ENCODE data around the gene HTATSF1. TPM values are rescaled to one million over a fixed set of nuclear protein-coding genes. Genes with fewer than 3 reads are reported as not detected.

The HTATSF1 gene
- polyA plus RNA-seq, 1 donor (not counting 4 experiments of a cell fraction or from before 2014, with no cell fraction given) = 3.1 TPM

DNA sequence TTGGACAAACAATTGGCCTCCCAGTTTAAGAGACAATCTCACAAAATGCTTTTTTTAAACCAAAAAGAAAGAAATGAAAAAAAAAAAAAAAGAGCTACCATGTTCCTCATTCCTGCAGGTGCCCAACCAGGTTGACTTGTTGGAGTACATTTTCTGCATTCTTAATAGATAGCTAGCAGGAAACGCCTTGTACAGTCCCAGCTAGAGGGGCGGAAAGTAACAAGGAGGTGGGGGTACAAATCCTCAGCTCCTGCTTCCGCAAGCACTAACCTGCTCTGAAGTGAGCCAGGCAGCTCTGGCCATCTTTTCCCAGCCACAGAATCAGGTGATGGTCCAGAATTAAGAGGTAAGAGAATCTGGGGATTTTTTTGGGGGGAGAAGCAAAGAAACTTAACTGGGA, 34.6 kb downstream of the HTATSF1 start, which contains the start of gene VGLL1:
Gene VGLL1 (plus strand): TSS at position 265 of the 400 bp plus-strand sequence. CDS start 3,806 bp downstream, outside the sequence.
- H3K9me3 ChIP-seq (ENCODE audit: control insufficient read depth, low read depth, low read length) = no peaks in the 10 kb centered on the region
- FAIRE-seq (no peak), DNase-seq (ENCODE audit: low read depth, low spot score) (no peak)
- H3K79me2 ChIP-seq (ENCODE audit: control insufficient read depth, insufficient read depth, low read length) = no peaks in the 10 kb centered on the region
- H3K27me3 ChIP-seq (ENCODE audit: control insufficient read depth, extremely low read depth, insufficient read depth, low read length) = no peaks in the 10 kb centered on the region
- H3K4me1 ChIP-seq (ENCODE audit: control insufficient read depth, extremely low read depth, insufficient read depth, low read length) = peaks cover 8% of the 10 kb centered on the region
- no peaks in the 10 kb centered on the region for H3K36me3 ChIP-seq (ENCODE audit: control insufficient read depth in 2 of 2, extremely low read depth in 1 of 2, insufficient read depth in 2 of 2, low read length in 2 of 2)
- TF ChIP-seq EZH2 (IDR thresholded peaks at IDR 0.05; ENCODE audit: low read length) = no peak
- TF ChIP-seq, protein P1, sequence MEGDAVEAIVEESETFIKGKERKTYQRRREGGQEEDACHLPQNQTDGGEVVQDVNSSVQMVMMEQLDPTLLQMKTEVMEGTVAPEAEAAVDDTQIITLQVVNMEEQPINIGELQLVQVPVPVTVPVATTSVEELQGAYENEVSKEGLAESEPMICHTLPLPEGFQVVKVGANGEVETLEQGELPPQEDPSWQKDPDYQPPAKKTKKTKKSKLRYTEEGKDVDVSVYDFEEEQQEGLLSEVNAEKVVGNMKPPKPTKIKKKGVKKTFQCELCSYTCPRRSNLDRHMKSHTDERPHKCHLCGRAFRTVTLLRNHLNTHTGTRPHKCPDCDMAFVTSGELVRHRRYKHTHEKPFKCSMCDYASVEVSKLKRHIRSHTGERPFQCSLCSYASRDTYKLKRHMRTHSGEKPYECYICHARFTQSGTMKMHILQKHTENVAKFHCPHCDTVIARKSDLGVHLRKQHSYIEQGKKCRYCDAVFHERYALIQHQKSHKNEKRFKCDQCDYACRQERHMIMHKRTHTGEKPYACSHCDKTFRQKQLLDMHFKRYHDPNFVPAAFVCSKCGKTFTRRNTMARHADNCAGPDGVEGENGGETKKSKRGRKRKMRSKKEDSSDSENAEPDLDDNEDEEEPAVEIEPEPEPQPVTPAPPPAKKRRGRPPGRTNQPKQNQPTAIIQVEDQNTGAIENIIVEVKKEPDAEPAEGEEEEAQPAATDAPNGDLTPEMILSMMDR (optimal IDR thresholded peaks at IDR 0.05 in 1 of 3, IDR thresholded peaks at IDR 0.05 in 1 of 3, conservative IDR thresholded peaks at IDR 0.05 in 1 of 3; ENCODE audit: extremely low read depth in 1 of 3, insufficient read depth in 2 of 3, low read length in 3 of 3) = no peak
- dilution Hi-C loops (cut with MboI; ENCODE audit: extremely low pct_ligation_motif_present, low sequenced_read_pairs) = no loop called here
- H3K9ac ChIP-seq (ENCODE audit: control insufficient read depth, extremely low read depth, insufficient read depth, low read length) = no peak within 1 kb of the TSS
- H3K9me1 ChIP-seq (ENCODE audit: control insufficient read depth, extremely low read depth, insufficient read depth, low read length) = no peaks in the 10 kb centered on the region
- H3K4me3 ChIP-seq (ENCODE audit: control insufficient read depth in 2 of 3, extremely low read depth in 1 of 3, insufficient read depth in 2 of 3, low read depth in 1 of 3, low read length in 3 of 3) = no peak within 1 kb of the TSS
- no peak within 1 kb of the TSS for H2AFZ ChIP-seq (ENCODE audit: control insufficient read depth, low read length)
- no peak within 1 kb of the TSS for H3K27ac ChIP-seq (ENCODE audit: control insufficient read depth, insufficient read depth, low read length)
- no peaks in the 10 kb centered on the region for H4K20me1 ChIP-seq (ENCODE audit: control insufficient read depth, extremely low read depth, insufficient read depth, low read length)
- H3K4me2 ChIP-seq (ENCODE audit: control insufficient read depth, extremely low read depth, insufficient read depth, low read depth, low read length) = peak within 1 kb of the TSS; percentile 17

DNA sequence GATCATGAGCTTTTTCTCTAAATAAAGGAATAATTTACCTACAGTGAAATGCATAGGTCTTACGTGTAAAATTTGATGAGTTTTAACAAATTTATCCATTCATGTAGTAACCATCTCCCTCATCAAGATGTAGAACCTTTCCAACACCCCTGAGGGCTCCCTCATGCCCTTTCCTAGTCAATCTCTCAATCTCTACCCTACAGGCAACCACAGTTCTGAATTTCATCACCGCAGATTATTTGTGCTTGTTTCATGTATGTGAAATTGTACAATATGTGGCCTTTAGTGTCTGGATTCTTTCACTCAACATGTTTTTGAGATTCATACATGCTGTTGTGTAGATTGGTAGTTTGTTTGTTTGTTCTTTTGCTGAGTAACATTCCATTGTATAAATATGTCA, 36.7 kb downstream of the HTATSF1 start:
- no peak for FAIRE-seq
- dilution Hi-C loops (cut with MboI; ENCODE audit: extremely low pct_ligation_motif_present, low sequenced_read_pairs) = no loop called here
- Histone ChIP-seq H3K79me2 (ENCODE audit: control insufficient read depth, insufficient read depth, low read length) (no peaks in the 10 kb centered on the region), H4K20me1 (ENCODE audit: control insufficient read depth, extremely low read depth, insufficient read depth, low read length) (no peaks in the 10 kb centered on the region), H3K36me3 (ENCODE audit: control insufficient read depth in 2 of 2, extremely low read depth in 1 of 2, insufficient read depth in 2 of 2, low read length in 2 of 2) (no peaks in the 10 kb centered on the region), H3K27ac (ENCODE audit: control insufficient read depth, insufficient read depth, low read length) (no peak overlapping the region), H3K9ac (ENCODE audit: control insufficient read depth, extremely low read depth, insufficient read depth, low read length) (no peak overlapping the region), H3K27me3 (ENCODE audit: control insufficient read depth, extremely low read depth, insufficient read depth, low read length) (no peaks in the 10 kb centered on the region), H2AFZ (ENCODE audit: control insufficient read depth, low read length) (no peak overlapping the region), H3K4me1 (ENCODE audit: control insufficient read depth, extremely low read depth, insufficient read depth, low read length) (peaks cover 8% of the 10 kb centered on the region), H3K9me1 (ENCODE audit: control insufficient read depth, extremely low read depth, insufficient read depth, low read length) (no peaks in the 10 kb centered on the region), H3K9me3 (ENCODE audit: control insufficient read depth, low read depth, low read length) (no peaks in the 10 kb centered on the region), H3K4me3 (ENCODE audit: control insufficient read depth in 2 of 3, extremely low read depth in 1 of 3, insufficient read depth in 2 of 3, low read depth in 1 of 3, low read length in 3 of 3) (no peak overlapping the region), H3K4me2 (ENCODE audit: control insufficient read depth, extremely low read depth, insufficient read depth, low read depth, low read length) (no peak overlapping the region)
- TF ChIP-seq, protein P1 (optimal IDR thresholded peaks at IDR 0.05 in 1 of 3, IDR thresholded peaks at IDR 0.05 in 1 of 3, conservative IDR thresholded peaks at IDR 0.05 in 1 of 3; ENCODE audit: extremely low read depth in 1 of 3, insufficient read depth in 2 of 3, low read length in 3 of 3) = no peak
- TF ChIP-seq EZH2 (IDR thresholded peaks at IDR 0.05; ENCODE audit: low read length) = no peak
- DNase-seq (ENCODE audit: low read depth, low spot score) = no peak
